GM19395 (cell line): ENCODE results near the gene CEP164.

ENCODE experiments used
- ATAC-seq: cut with Tn5 transposase; IDR thresholded peaks from one replicate; pipeline ENCODE4 v1.9.1; 2021; ENCODE audit warnings: mild to moderate bottlenecking, moderate library complexity; ENCODE audit not compliant: unreplicated experiment

The CEP164 gene

GRCh38 chr11:117356126-117356890, 28.7 kb downstream of the CEP164 start:
- ATAC-seq: no peak

- ATAC-seq: no peak
Observed at GRCh38 chr11:117361432-117361831, 33.8 kb downstream of the CEP164 start.

DNA sequence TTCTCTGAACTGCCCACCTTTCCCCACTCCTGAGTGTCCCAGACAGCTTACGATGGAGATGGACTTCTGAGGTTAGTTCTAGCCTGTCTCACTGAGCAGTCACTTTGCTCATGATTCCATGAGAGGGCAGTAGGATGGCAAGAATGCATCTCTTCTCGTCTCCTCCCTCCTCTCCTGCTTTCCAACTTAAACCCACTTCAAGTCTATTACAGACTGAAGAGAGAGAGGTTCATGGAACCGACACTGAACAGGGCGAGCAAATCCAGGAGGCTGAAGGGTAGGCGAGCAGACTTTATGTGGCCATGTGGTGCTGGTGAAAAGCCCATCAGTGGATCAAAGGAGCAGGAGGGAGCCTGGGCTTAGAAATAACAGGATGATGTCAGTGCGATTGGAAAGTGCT, 38.6 kb downstream of the CEP164 start:
- ATAC-seq: no peak

DNA sequence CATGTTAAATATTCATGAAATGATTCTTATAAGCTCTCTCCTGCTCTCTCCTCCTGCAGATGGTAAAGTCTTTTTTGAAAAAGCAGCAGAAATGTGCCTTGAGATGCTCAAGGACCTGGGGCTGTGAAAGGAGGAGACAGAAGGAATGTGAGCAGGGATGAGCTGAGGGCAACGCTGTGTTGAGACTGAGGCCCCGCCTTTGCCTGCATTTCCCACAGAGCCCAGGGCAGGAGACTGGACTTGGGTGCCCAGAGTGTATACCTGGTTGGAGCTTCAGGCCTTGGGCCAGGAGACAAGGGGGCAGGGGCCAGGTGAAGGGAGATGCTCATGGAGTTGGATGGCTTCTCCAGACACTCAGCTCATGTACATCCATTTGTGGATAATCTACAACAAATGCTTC, 39.2 kb downstream of the CEP164 start:
- ATAC-seq: no peak

GRCh38 chr11:117369534-117369933, 41.9 kb downstream of the CEP164 start:
- no peak for ATAC-seq

- ATAC-seq: no peak
Observed at GRCh38 chr11:117371453-117371852, 43.8 kb downstream of the CEP164 start.

GRCh38 chr11:117374316-117375055, 46.8 kb downstream of the CEP164 start:
- no peak for ATAC-seq

DNA sequence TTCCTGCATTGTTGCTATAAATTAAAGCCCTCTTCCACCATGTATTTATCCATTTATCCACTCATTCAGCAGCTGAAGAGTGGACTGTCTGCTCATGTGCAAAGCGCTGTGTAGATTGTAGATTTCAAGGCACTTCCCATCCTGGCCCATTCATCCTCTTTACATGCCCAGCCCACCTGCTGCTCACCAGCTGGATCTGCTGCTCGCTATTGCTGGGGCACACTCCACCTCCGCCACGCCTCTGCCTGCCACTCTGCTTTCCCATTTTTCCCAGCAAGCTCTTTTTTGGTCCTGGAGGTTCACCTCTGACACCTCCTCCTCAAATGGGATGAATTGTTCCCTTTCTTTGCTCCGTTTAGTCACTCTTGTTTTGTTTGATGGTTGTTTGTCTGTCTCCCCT, 48.3 kb downstream of the CEP164 start:
- no peak for ATAC-seq

GRCh38 chr11:117376517-117376916, 48.9 kb downstream of the CEP164 start:
- ATAC-seq: no peak

GRCh38 chr11:117378976-117379865, 51.6 kb downstream of the CEP164 start:
- no peak for ATAC-seq

GRCh38 chr11:117380676-117381075, 53.0 kb downstream of the CEP164 start:
- ATAC-seq: no peak

GRCh38 chr11:117381481-117382387, 54.1 kb downstream of the CEP164 start:
- no peak for ATAC-seq

- no peak for ATAC-seq
Observed at GRCh38 chr11:117382746-117383145, 55.1 kb downstream of the CEP164 start.

- ATAC-seq: no peak
Observed at GRCh38 chr11:117384045-117384444, 56.4 kb downstream of the CEP164 start.

DNA sequence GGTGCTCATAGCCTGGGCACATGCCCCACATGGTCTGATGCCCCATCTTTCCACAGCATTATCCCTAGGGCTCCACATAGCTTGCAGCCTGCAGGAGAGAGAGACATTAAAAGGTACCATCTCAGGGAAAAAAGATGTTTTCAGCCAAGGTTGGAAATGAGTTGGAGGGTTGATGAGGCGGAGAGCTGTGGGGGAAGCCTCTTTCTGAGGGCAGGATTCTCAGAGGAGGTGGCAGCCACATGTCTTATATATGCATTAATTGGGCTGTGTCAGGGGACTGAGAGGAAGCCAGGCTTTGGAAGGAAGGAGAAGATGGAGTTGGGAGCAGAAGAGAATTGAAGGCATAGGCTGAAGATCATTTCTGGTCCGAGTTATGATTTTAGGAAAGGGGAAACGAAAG, 57.8 kb downstream of the CEP164 start:
- no peak for ATAC-seq

DNA sequence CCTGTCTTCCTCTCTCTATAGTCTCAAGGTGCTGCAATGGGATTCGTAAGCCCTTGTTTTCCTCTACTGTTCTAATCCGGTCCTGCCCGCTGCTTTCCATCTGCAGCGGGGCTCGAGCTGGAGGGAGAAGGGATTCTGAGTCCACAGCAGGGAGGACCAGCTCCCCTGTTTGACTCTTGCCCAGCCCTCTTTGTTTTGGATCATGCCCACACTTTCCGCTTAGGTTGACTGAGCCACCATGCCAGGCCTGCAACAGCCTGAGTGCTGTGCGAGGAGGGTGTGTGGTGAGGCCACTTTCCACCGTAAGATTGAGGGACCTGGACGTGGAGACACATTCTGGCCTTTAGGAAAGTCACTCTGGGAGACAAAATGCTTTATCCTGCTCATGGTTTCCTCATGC, 58.3 kb downstream of the CEP164 start:
- ATAC-seq: no peak

DNA sequence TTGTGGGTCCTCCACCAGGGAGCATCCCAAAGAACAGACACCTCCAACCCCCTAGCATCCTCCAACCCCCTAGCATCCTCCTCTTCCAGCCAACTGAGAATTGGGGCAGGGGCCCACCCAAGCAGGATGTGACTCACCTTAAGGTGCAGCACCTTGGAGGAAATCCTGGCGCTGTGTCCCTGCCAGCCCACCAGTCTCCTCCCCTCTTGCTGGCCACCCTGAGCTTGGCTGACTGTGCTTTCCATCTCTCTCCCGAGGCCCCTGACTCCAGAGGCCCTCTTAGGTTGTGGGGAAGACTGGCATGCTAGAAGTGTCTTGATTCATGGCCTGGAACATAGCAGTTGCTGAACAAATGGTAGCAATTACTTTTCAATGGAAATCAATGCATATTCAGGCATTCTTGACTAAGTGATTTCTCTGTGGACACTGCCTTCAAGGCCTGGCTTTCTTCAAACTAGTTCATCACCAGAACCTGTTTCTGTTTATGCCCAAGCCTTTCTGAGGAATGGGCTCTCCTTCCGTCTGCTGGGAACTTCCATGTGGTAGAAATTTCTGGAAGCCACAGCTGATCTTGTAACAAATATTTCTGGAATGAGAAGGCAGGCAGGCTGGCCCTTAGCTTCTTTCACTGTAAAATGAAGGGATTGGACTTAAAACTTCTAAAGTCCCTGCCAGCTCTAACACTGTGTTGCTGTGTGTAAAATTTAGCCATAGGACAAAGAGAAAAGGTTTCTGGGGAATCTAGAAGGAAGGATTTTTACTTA, 60.5 kb downstream of the CEP164 start:
- ATAC-seq: no peak

GRCh38 chr11:117390743-117391142, 63.1 kb downstream of the CEP164 start:
- no peak for ATAC-seq

GRCh38 chr11:117391181-117391580, 63.5 kb downstream of the CEP164 start:
- ATAC-seq: no peak
